Fibroblast of lung (primary cell): ENCODE results near the gene SIK3. TPM values are rescaled to one million over a fixed set of nuclear protein-coding genes. Genes with fewer than 3 reads are reported as not detected.

Source experiments
- DNase-seq, 2 donors: peaks; one replicate each; pipeline versions ENCODE4 v3.0.0 to v3.0.0-alpha.2; 2010; ENCODE audit warnings: low read depth in 2 of 2
- H2AFZ ChIP-seq: 2 replicates; pipeline ENCODE4 v1.5.1; 2012; ENCODE audit warnings: low read length, control low read depth, inconsistent platforms
- H3K27ac ChIP-seq: 2 replicates; pipeline ENCODE4 v1.5.1; 2011; ENCODE audit warnings: low read length, control low read depth; ENCODE audit not compliant: insufficient read depth
- H3K27me3 ChIP-seq: 2 replicates; pipeline ENCODE4 v1.5.1; 2011; ENCODE audit warnings: mild to moderate bottlenecking, low read length; ENCODE audit not compliant: control insufficient read depth, insufficient read depth
- H3K36me3 ChIP-seq: 2 replicates; pipeline ENCODE4 v1.5.1; 2011; ENCODE audit warnings: low read length; ENCODE audit not compliant: control insufficient read depth, insufficient read depth
- H3K4me1 ChIP-seq: 2 replicates; pipeline ENCODE4 v1.5.1; 2011; ENCODE audit warnings: low read length; ENCODE audit not compliant: control insufficient read depth, insufficient read depth; ENCODE audit errors: extremely low read depth
- H3K4me2 ChIP-seq: 2 replicates; pipeline ENCODE4 v1.5.1; 2011; ENCODE audit warnings: low read length, control low read depth; ENCODE audit not compliant: insufficient read depth; ENCODE audit errors: extremely low read depth
- H3K4me3 ChIP-seq, 4 experiments: fragments of 200-600 bp in 1 of 4; sonication (generic) in 1 of 4; replicated peaks in 1 of 4; 2 replicates each; pipeline ENCODE4 v1.5.1; 2011 to 2016; ENCODE audit warnings: low read length in 4 of 4, low read depth in 3 of 4, mild to moderate bottlenecking in 3 of 4, control low read depth in 2 of 4, inconsistent platforms in 1 of 4, mixed read lengths in 1 of 4; ENCODE audit not compliant: insufficient read depth in 1 of 4; ENCODE audit errors: control extremely low read depth in 1 of 4
- H3K79me2 ChIP-seq: 2 replicates; pipeline ENCODE4 v1.5.1; 2012; ENCODE audit warnings: mild to moderate bottlenecking, low read length, inconsistent platforms; ENCODE audit not compliant: control insufficient read depth, insufficient read depth
- H3K9ac ChIP-seq: 2 replicates; pipeline ENCODE4 v1.5.1; 2011; ENCODE audit warnings: mild to moderate bottlenecking, low read length, control low read depth; ENCODE audit not compliant: insufficient read depth
- H3K9me3 ChIP-seq: 2 replicates; pipeline ENCODE4 v1.5.1; 2012; ENCODE audit warnings: low read depth, low read length; ENCODE audit not compliant: control insufficient read depth, insufficient read depth
- H4K20me1 ChIP-seq: 2 replicates; pipeline ENCODE4 v1.5.1; 2011; ENCODE audit warnings: low read length; ENCODE audit not compliant: control insufficient read depth, insufficient read depth; ENCODE audit errors: extremely low read depth
- CTCF ChIP-seq, 2 donors: IDR thresholded peaks in 1 of 2; conservative IDR thresholded peaks in 1 of 2; 1 replicate in 1 of 2; 2 replicates in 1 of 2; pipeline ENCODE4 v1.5.1; 2011 to 2012; ENCODE audit warnings: low read length in 2 of 2, control low read depth in 1 of 2, inconsistent platforms in 1 of 2, low read depth in 1 of 2, mild to moderate bottlenecking in 1 of 2
- EZH2 ChIP-seq: IDR thresholded peaks from 2 replicates; pipeline ENCODE4 v1.5.1; 2012; ENCODE audit warnings: low read length, control low read depth, mild to moderate bottlenecking; ENCODE audit errors: missing control alignments
- polyA plus RNA-seq, 2 donors: library from polyadenylated mRNA; depleted of rRNA in 1 of 2; stranded (reverse) in 1 of 2; unstranded in 1 of 2; fragments of >200 nt; gene quantifications; 2 replicates each; pipeline ENCODE4 v1.2.1, GENCODE V29; 2011 to 2012; ENCODE audit warnings: missing spikeins in 1 of 2
- total RNA-seq: library from RNA; depleted of rRNA; stranded (reverse); fragments of >200 nt; gene quantifications from 2 replicates; pipeline ENCODE4 v1.2.1, GENCODE V29; 2014

Gene SIK3
- total and polyA plus RNA-seq, 2 donors (not counting 1 experiment from before 2014, with no cell fraction given), result 7.1 to 22.8 TPM

DNA sequence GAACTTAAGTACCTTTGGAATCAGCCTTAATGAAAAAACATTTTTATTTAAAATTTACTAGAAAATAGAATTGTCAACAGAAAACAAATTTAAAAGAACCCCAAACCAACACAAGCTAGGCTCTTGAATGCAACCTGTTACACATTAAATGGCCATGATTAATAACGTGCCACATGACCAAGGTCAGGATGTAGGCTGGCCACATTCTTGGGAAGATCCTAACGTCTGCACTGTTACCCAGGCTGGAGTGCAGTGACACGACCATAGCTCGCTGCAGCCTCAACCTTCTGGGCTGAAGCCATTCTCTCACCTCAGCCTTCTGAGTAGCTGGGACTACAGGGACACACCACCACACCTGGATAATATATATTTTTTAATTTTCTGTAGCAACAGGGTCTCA is 134.4 kb downstream of the SIK3 start:
- Histone ChIP-seq H3K79me2 (peaks cover 2% of the 10 kb centered on the region), H3K27me3 (no peaks in the 10 kb centered on the region), H3K27ac (no peak overlapping the region), H3K4me2 (no peak overlapping the region), H3K9ac (no peak overlapping the region), H3K4me3 (no peak overlapping the region), H3K9me3 (no peaks in the 10 kb centered on the region), H4K20me1 (no peaks in the 10 kb centered on the region), H2AFZ (no peak overlapping the region), H3K4me1 (peaks cover 4% of the 10 kb centered on the region), H3K36me3 (no peaks in the 10 kb centered on the region)
- DNase-seq, result no peak
- TF ChIP-seq CTCF (conservative IDR thresholded peaks at IDR 0.05 in 1 of 2, IDR thresholded peaks at IDR 0.05 in 1 of 2; ENCODE audit: low read depth in 1 of 2, low read length in 2 of 2) (no peak), EZH2 (no peak)

DNA sequence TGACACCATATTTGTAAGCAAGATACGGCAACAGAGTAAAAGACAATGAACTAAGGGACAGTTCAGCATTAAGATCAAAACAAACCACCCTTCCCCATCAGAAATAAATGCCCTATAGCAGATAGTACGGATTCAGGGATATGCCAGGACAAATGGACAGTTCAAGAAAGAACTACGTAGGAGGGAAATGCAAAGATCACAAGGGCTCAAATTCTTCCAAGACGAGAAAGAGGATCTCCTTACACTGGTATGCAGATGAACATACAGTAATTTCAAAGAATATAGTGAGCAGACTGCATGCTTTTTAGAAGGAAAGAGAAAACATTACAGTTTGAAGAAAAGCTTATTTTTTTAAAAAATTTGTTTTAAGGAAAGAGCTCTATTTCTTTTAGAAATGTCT is 136.1 kb downstream of the SIK3 start:
- DNase-seq, result peak; percentile 44 to 48
- H3K4me1 ChIP-seq, result peaks cover 6% of the 10 kb centered on the region
- H3K27ac ChIP-seq, result no peak overlapping the region
- H3K9me3 ChIP-seq, result no peaks in the 10 kb centered on the region
- TF ChIP-seq CTCF (conservative IDR thresholded peaks at IDR 0.05 in 1 of 2, IDR thresholded peaks at IDR 0.05 in 1 of 2; ENCODE audit: low read depth in 1 of 2, low read length in 2 of 2) (no peak), EZH2 (no peak)
- H3K36me3 ChIP-seq, result no peaks in the 10 kb centered on the region
- H3K9ac ChIP-seq, result no peak overlapping the region
- H3K4me2 ChIP-seq, result peak overlapping the region; percentile 33
- no peak overlapping the region for H3K4me3 ChIP-seq
- H4K20me1 ChIP-seq, result no peaks in the 10 kb centered on the region
- no peaks in the 10 kb centered on the region for H3K27me3 ChIP-seq
- H2AFZ ChIP-seq, result no peak overlapping the region
- H3K79me2 ChIP-seq, result peaks cover 2% of the 10 kb centered on the region

DNA sequence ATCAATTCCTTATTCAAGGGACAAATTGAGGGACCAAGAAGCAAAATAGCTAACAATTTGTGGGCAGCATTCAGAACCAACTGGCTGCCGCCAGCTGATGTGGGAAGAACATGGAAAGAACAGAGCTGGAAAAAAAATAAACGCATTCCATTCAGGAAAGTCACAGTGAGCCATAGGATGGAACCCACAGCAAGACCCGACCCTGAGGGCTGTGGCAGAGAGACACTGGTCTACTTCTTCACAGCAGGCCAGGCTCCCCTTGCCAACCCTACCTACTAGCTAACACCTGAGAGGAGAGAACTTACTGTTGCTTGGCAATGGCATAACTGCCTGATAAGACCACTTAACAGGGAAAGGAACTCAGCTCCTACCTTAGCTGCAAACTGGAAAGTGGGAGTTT is 137.3 kb downstream of the SIK3 start:
- H3K36me3 ChIP-seq, result no peaks in the 10 kb centered on the region
- no peaks in the 10 kb centered on the region for H3K27me3 ChIP-seq
- peak overlapping the region; percentile 66 for H3K4me2 ChIP-seq
- DNase-seq, result peak; percentile 72 to 88
- peaks cover 6% of the 10 kb centered on the region for H3K4me1 ChIP-seq
- no peaks in the 10 kb centered on the region for H3K9me3 ChIP-seq
- no peak overlapping the region for H2AFZ ChIP-seq
- no peak overlapping the region for H3K27ac ChIP-seq
- no peaks in the 10 kb centered on the region for H4K20me1 ChIP-seq
- H3K79me2 ChIP-seq, result peaks cover 2% of the 10 kb centered on the region
- no peak overlapping the region for H3K4me3 ChIP-seq
- TF ChIP-seq CTCF (conservative IDR thresholded peaks at IDR 0.05 in 1 of 2, IDR thresholded peaks at IDR 0.05 in 1 of 2; ENCODE audit: low read depth in 1 of 2, low read length in 2 of 2) (no peak), EZH2 (no peak)
- H3K9ac ChIP-seq, result no peak overlapping the region
